Measurements from ENCODE around the gene LGALS3BP.

- no peak for TF ChIP-seq CTCF (IDR thresholded peaks at IDR 0.05)
- TF ChIP-seq ATF2 (CRISPR knock-in tag; IDR thresholded peaks at IDR 0.05; ENCODE audit: borderline replicate concordance, low read depth), result no peak
- TF ChIP-seq AFF4 (CRISPR knock-in tag; IDR thresholded peaks at IDR 0.05; ENCODE audit: borderline replicate concordance), result no peak
- TF ChIP-seq FOXP4 (CRISPR knock-in tag; IDR thresholded peaks at IDR 0.05), result no peak
- no peak for TF ChIP-seq ESRRA (CRISPR knock-in tag; IDR thresholded peaks at IDR 0.05; ENCODE audit: borderline replicate concordance)
- TF ChIP-seq FOXK1 (CRISPR knock-in tag; IDR thresholded peaks at IDR 0.05), result no peak
Measured at GRCh38 chr17:79003661-79004411, 24.1 kb upstream of the LGALS3BP start.

Data from WTC11 (cell line).